ENCODE measurements around the gene POM121L2. TPM values are rescaled to one million over a fixed set of nuclear protein-coding genes. Genes with fewer than 3 reads are reported as not detected.
"Not testable (repeated sequence)": the region's sequence is repeated elsewhere in the genome, so short reads cannot be mapped to it uniquely, and the experiment has no call there.

POM121L2 gene
- total RNA-seq, 2 donors from 2014 or later = 0.62 TPM; not detected in 1

DNA sequence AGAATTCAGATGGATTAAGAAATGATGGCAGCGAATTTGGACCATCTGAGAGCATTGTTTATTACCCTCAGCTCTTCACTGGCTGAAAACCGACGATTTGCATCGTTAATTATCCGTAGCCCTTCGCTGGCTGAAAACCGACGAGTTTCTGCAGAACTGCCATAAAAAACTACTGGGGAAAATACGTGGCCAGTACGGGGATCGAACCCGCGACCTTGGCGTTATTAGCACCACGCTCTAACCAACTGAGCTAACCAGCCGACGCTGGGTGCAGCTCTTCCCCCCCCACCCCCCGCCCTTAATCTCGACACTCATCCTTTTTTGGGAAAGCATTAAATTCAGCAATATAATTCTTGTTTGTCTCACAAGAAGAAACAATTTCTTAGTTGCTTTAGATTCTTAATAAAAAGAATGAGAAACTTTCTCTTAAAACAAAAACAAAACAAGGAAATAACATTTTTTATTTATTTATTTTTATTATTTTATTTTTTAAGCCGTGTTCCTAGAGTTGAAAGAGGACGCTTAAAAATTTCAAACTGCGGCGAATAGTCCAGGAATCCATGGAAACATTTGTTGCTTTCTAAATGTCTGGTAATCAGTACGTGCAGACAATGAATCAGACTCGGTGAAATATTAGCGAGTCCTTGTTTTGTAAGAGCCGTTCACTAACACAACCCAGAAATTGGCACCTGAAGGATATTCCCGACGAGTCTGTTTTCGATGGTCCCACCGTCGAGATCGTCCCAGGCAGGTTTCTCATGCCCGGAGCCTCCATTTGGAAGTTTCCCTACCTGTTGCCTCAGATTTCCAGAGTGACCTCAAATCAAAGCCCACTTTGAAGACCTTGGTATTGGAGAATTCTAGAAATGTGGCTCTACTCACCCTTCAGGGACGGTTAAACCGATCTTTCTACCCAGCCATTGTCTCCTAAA is 36.8 kb downstream of the POM121L2 start:
- 18% methylated on average over 36 of the region's 36 CpGs for WGBS
- no peak for DNase-seq (ENCODE audit: low spot score)

GRCh38 chr6:27273783-27274182 is 38.3 kb downstream of the POM121L2 start:
- intact Hi-C loops (cut with DNase I) = no loop called here
- no peaks in the 10 kb centered on the region for H3K9me3 ChIP-seq
- H3K4me1 ChIP-seq (replicated peaks) = no peaks in the 10 kb centered on the region
- H3K4me3 ChIP-seq = no peak overlapping the region
- H3K27ac ChIP-seq = no peak overlapping the region
- no peak for TF ChIP-seq CTCF (IDR thresholded peaks at IDR 0.05)
- peaks cover 30% of the 10 kb centered on the region for H3K27me3 ChIP-seq (replicated peaks; ENCODE audit: insufficient read depth)
- no peaks in the 10 kb centered on the region for H3K36me3 ChIP-seq
- no peak for DNase-seq (ENCODE audit: low spot score)
- 72% methylated on average over 11 of the region's 11 CpGs for WGBS

More for the DNA sequence above, 36.8 kb downstream of the POM121L2 start:
- H3K4me3 ChIP-seq = no peak overlapping the region
- TF ChIP-seq POLR2A (IDR thresholded peaks at IDR 0.05) = no peak
- TF ChIP-seq CTCF (IDR thresholded peaks at IDR 0.05) = no peak
- no peak for TF ChIP-seq POLR2AphosphoS5 (IDR thresholded peaks at IDR 0.05)
- H3K27me3 ChIP-seq (replicated peaks; ENCODE audit: insufficient read depth) = peaks cover 33% of the 10 kb centered on the region
- intact Hi-C loops (cut with DNase I) = no loop called here
- H3K27ac ChIP-seq = no peak overlapping the region
- H3K4me1 ChIP-seq (replicated peaks) = no peaks in the 10 kb centered on the region
- H3K9me3 ChIP-seq = no peaks in the 10 kb centered on the region
- H3K36me3 ChIP-seq = no peaks in the 10 kb centered on the region

- intact Hi-C loops (cut with DNase I) = no loop called here
- 77% methylated on average over 14 of the region's 14 CpGs for WGBS
- peaks cover 22% of the 10 kb centered on the region for H3K27me3 ChIP-seq (replicated peaks; ENCODE audit: insufficient read depth)
These were observed 43.3 kb downstream of the POM121L2 start for GRCh38 chr6:27268803-27269202.

DNA sequence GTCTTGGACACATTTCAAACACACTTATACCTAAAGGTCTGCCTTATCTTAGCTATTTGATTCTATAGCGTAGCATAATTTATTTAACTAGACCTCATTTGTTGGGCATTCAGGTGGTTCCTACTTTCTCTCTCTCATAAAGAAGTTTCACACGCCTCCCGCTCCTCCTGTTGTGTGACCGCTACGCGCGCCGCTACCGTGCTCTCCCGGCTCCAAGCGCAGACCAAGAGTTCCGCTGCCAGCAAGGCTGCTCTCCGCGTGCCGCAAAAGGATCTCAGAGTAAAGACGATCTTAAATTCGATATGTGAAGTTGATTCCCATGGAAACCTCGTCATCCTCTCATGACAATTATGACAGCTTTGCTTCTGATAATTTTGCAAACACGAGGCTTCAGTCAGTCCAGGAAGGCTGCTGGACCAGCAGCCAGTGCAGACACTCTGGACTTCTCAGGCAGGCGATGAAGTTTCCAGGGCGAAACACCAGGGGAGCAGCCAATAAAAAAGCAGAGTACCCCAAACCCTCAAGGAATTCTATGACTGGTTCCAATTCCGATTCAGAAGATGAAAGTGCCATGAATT is 44.1 kb downstream of the POM121L2 start:
- H3K27me3 ChIP-seq (replicated peaks; ENCODE audit: insufficient read depth) = peaks cover 15% of the 10 kb centered on the region
- intact Hi-C loops (cut with DNase I) = no loop called here
- no peaks in the 10 kb centered on the region for H3K4me1 ChIP-seq (replicated peaks)
- TF ChIP-seq CTCF (IDR thresholded peaks at IDR 0.05) (no peak), POLR2A (IDR thresholded peaks at IDR 0.05) (no peak), POLR2AphosphoS5 (IDR thresholded peaks at IDR 0.05) (no peak)
- H3K27ac ChIP-seq = no peak overlapping the region
- no peaks in the 10 kb centered on the region for H3K36me3 ChIP-seq
- no peaks in the 10 kb centered on the region for H3K9me3 ChIP-seq
- DNase-seq (ENCODE audit: low spot score) = no peak
- H3K4me3 ChIP-seq = no peak overlapping the region
- 9% methylated on average over 22 of the region's 22 CpGs for WGBS

More at GRCh38 chr6:27268803-27269202, 43.3 kb downstream of the POM121L2 start:
- Histone ChIP-seq H3K4me3 (no peak overlapping the region), H3K27ac (no peak overlapping the region), H3K9me3 (no peaks in the 10 kb centered on the region), H3K36me3 (no peaks in the 10 kb centered on the region), H3K4me1 (replicated peaks) (no peaks in the 10 kb centered on the region)
- TF ChIP-seq POLR2AphosphoS5 (IDR thresholded peaks at IDR 0.05) = no peak
- no peak for DNase-seq (ENCODE audit: low spot score)

GRCh38 chr6:27267003-27267402 is 45.1 kb downstream of the POM121L2 start:
- 93% methylated on average over 3 of the region's 3 CpGs for WGBS
- H3K4me1 ChIP-seq (replicated peaks); H3K27ac ChIP-seq; DNase-seq (ENCODE audit: low spot score); H3K4me3 ChIP-seq; intact Hi-C loops (cut with DNase I); H3K36me3 ChIP-seq; H3K27me3 ChIP-seq (replicated peaks; ENCODE audit: insufficient read depth); H3K9me3 ChIP-seq: not testable (repeated sequence)
